Ishikawa (cell line): ENCODE data around the gene C1orf21.

ENCODE experiments used
- CEBPB ChIP-seq: IDR thresholded peaks from 2 replicates; pipeline ENCODE4 v1.6.1; 2012
- EGR1 ChIP-seq: IDR thresholded peaks from 2 replicates; pipeline ENCODE4 v1.6.1; 2012
- EP300 ChIP-seq: IDR thresholded peaks from 2 replicates; pipeline ENCODE4 v1.6.1; 2012; ENCODE audit warnings: borderline replicate concordance
- NFIC ChIP-seq: IDR thresholded peaks from 2 replicates; pipeline ENCODE4 v1.6.1; 2012
- RAD21 ChIP-seq: IDR thresholded peaks from 2 replicates; pipeline ENCODE4 v1.6.1; 2012; ENCODE audit warnings: low read depth
- TAF1 ChIP-seq: IDR thresholded peaks from 2 replicates; pipeline ENCODE4 v1.6.1; 2012; ENCODE audit warnings: low read depth, mild to moderate bottlenecking
- TCF12 ChIP-seq: IDR thresholded peaks from 2 replicates; pipeline ENCODE4 v1.6.1; 2012; ENCODE audit warnings: low read depth
- YY1 ChIP-seq: IDR thresholded peaks from 2 replicates; pipeline ENCODE4 v1.6.1; 2012; ENCODE audit warnings: low read depth
- ZBTB7A ChIP-seq: IDR thresholded peaks from 2 replicates; pipeline ENCODE4 v1.6.1; 2012; ENCODE audit warnings: low read depth
- TF ChIP-seq, protein P1 (sequence below): IDR thresholded peaks from 2 replicates; pipeline ENCODE4 v1.6.1; 2012
- TF ChIP-seq, protein P2 (sequence below): IDR thresholded peaks from 2 replicates; pipeline ENCODE4 v1.6.1; 2012
- TF ChIP-seq, protein P3 (sequence below): IDR thresholded peaks from 2 replicates; pipeline ENCODE4 v1.6.1; 2012; ENCODE audit warnings: low read depth, mild to moderate bottlenecking

DNA sequence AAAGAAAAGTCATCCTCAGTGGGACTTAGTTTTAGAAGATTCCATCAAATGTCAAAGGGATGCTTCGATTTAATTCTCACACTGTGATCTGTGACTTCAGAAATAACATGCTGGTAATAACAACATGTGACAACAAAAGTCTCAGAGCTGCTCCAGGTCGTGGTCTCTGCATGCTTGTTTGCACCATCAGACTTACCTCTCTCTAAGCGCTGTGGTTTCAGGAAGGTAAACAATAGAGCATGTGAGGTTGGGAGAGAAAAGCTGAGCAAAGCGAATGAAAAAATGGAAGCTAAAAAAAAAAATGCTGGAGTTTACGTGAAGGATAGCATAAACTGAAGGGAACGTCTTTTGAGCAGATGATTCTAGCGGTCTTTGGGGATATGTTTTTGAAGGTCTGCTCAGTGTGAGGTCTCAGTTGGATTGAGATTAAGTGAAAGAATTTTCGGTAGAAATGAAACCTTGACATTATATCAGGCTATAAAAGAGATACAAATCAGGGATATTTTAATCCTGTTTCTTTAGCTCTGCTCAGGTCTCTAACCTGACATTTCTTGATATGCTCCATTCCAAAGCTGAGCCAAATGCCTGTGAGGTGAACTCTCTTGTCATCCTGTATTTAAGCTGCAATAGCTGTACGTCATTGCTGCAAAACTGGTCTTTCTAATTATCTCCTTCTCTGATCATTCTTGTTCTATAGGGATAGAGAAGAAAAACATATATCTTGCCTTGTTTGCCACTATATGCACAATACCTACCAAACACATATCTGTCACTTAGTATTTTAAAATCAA is 86.5 kb downstream of the C1orf21 start:
- TF ChIP-seq, protein P1, sequence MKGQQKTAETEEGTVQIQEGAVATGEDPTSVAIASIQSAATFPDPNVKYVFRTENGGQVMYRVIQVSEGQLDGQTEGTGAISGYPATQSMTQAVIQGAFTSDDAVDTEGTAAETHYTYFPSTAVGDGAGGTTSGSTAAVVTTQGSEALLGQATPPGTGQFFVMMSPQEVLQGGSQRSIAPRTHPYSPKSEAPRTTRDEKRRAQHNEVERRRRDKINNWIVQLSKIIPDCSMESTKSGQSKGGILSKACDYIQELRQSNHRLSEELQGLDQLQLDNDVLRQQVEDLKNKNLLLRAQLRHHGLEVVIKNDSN, result no peak
- TF ChIP-seq RAD21 (no peak), TAF1 (no peak), CEBPB (no peak), YY1 (no peak), TCF12 (no peak), EP300 (no peak), NFIC (no peak), ZBTB7A (no peak), EGR1 (no peak)
- TF ChIP-seq, protein P2, sequence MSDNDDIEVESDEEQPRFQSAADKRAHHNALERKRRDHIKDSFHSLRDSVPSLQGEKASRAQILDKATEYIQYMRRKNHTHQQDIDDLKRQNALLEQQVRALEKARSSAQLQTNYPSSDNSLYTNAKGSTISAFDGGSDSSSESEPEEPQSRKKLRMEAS, result no peak
- TF ChIP-seq, protein P3, sequence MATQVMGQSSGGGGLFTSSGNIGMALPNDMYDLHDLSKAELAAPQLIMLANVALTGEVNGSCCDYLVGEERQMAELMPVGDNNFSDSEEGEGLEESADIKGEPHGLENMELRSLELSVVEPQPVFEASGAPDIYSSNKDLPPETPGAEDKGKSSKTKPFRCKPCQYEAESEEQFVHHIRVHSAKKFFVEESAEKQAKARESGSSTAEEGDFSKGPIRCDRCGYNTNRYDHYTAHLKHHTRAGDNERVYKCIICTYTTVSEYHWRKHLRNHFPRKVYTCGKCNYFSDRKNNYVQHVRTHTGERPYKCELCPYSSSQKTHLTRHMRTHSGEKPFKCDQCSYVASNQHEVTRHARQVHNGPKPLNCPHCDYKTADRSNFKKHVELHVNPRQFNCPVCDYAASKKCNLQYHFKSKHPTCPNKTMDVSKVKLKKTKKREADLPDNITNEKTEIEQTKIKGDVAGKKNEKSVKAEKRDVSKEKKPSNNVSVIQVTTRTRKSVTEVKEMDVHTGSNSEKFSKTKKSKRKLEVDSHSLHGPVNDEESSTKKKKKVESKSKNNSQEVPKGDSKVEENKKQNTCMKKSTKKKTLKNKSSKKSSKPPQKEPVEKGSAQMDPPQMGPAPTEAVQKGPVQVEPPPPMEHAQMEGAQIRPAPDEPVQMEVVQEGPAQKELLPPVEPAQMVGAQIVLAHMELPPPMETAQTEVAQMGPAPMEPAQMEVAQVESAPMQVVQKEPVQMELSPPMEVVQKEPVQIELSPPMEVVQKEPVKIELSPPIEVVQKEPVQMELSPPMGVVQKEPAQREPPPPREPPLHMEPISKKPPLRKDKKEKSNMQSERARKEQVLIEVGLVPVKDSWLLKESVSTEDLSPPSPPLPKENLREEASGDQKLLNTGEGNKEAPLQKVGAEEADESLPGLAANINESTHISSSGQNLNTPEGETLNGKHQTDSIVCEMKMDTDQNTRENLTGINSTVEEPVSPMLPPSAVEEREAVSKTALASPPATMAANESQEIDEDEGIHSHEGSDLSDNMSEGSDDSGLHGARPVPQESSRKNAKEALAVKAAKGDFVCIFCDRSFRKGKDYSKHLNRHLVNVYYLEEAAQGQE, result no peak
